H9 (cell line): ENCODE data around the gene WNT8A. TPM values are rescaled to one million over a fixed set of nuclear protein-coding genes. Genes with fewer than 3 reads are reported as not detected.

ENCODE experiments used
- DNase-seq: peaks from one replicate; pipeline ENCODE4 v3.0.0-alpha.2; 2017
- H2AFZ ChIP-seq: one replicate; pipeline ENCODE4 v1.6.1; 2013; ENCODE audit warnings: mild to moderate bottlenecking, low read length, control low read depth, moderate library complexity
- H2AK5ac ChIP-seq: 2 replicates; pipeline ENCODE4 v1.6.1; 2013; ENCODE audit warnings: low read length, control low read depth, mixed read lengths; ENCODE audit not compliant: insufficient read length
- H2BK120ac ChIP-seq: one replicate; pipeline ENCODE4 v1.6.1; 2013; ENCODE audit warnings: low read depth, mild to moderate bottlenecking, low read length, control low read depth, inconsistent platforms; ENCODE audit not compliant: poor library complexity, severe bottlenecking
- H2BK12ac ChIP-seq: 2 replicates; pipeline ENCODE4 v1.6.1; 2013; ENCODE audit warnings: low read length, control low read depth, mixed read lengths, low read depth; ENCODE audit not compliant: insufficient read length
- H2BK15ac ChIP-seq: 2 replicates; pipeline ENCODE4 v1.6.1; 2013; ENCODE audit warnings: low read depth, low read length, control low read depth
- H2BK20ac ChIP-seq: one replicate; pipeline ENCODE4 v1.6.1; 2013; ENCODE audit warnings: low read depth, mild to moderate bottlenecking, low read length, control low read depth, inconsistent platforms; ENCODE audit not compliant: poor library complexity, severe bottlenecking
- H2BK5ac ChIP-seq: 2 replicates; pipeline ENCODE4 v1.6.1; 2013; ENCODE audit warnings: low read length, control low read depth, mixed read lengths; ENCODE audit not compliant: insufficient read length
- H3K14ac ChIP-seq: 2 replicates; pipeline ENCODE4 v1.6.1; 2013; ENCODE audit warnings: low read length, control low read depth; ENCODE audit not compliant: insufficient read depth
- H3K18ac ChIP-seq: 2 replicates; pipeline ENCODE4 v1.6.1; 2013; ENCODE audit warnings: low read depth, mild to moderate bottlenecking, mixed read lengths, low read length, control low read depth; ENCODE audit not compliant: insufficient read length
- H3K23ac ChIP-seq: 2 replicates; pipeline ENCODE4 v1.6.1; 2013; ENCODE audit warnings: low read length, control low read depth, mixed read lengths, low read depth; ENCODE audit not compliant: insufficient read length
- H3K23me2 ChIP-seq: 2 replicates; pipeline ENCODE4 v1.6.1; 2013; ENCODE audit warnings: low read depth, mild to moderate bottlenecking, mixed read lengths, low read length, control low read depth; ENCODE audit not compliant: insufficient read length, poor library complexity, severe bottlenecking
- H3K27ac ChIP-seq: 2 replicates; pipeline ENCODE4 v1.5.1; 2013; ENCODE audit warnings: low read length, control low read depth, mixed read lengths, low read depth; ENCODE audit not compliant: insufficient read length
- H3K27me3 ChIP-seq: 2 replicates; pipeline ENCODE4 v1.6.1; 2013; ENCODE audit warnings: low read length, control low read depth, inconsistent platforms; ENCODE audit not compliant: insufficient read depth
- H3K4ac ChIP-seq: 2 replicates; pipeline ENCODE4 v1.6.1; 2013; ENCODE audit warnings: low read depth, mild to moderate bottlenecking, control low read depth, inconsistent platforms, low read length, moderate library complexity
- H3K4me1 ChIP-seq: 2 replicates; pipeline ENCODE4 v1.6.1; 2013; ENCODE audit warnings: low read length, control low read depth, inconsistent platforms; ENCODE audit not compliant: insufficient read depth
- H3K4me2 ChIP-seq: 2 replicates; pipeline ENCODE4 v1.6.1; 2013; ENCODE audit warnings: low read length, control low read depth, mixed read lengths; ENCODE audit not compliant: insufficient read length, insufficient read depth
- H3K56ac ChIP-seq: 2 replicates; pipeline ENCODE4 v1.6.1; 2013; ENCODE audit warnings: low read depth, mild to moderate bottlenecking, mixed read lengths, low read length, control low read depth; ENCODE audit not compliant: insufficient read length
- H3K79me1 ChIP-seq: 2 replicates; pipeline ENCODE4 v1.6.1; 2013; ENCODE audit warnings: low read depth, mild to moderate bottlenecking, moderate library complexity, low read length, control low read depth, inconsistent platforms; ENCODE audit not compliant: insufficient read depth, poor library complexity, severe bottlenecking
- H3K79me2 ChIP-seq: 2 replicates; pipeline ENCODE4 v1.6.1; 2013; ENCODE audit warnings: low read length, control low read depth, inconsistent platforms; ENCODE audit not compliant: insufficient read depth
- H3K9ac ChIP-seq: 2 replicates; pipeline ENCODE4 v1.6.1; 2013; ENCODE audit warnings: low read length, control low read depth, mixed read lengths; ENCODE audit not compliant: insufficient read length; ENCODE audit errors: extremely low read depth
- H3K9me3 ChIP-seq: one replicate; pipeline ENCODE4 v1.6.1; 2013; ENCODE audit warnings: low read depth, low read length, inconsistent platforms; ENCODE audit not compliant: control insufficient read depth
- H3T11ph ChIP-seq: one replicate; pipeline ENCODE4 v1.6.1; 2013; ENCODE audit warnings: mild to moderate bottlenecking, low read length, control low read depth, inconsistent platforms
- H4K20me1 ChIP-seq: one replicate; pipeline ENCODE4 v1.6.1; 2013; ENCODE audit not compliant: control insufficient read depth, insufficient read length, insufficient read depth
- H4K5ac ChIP-seq: 2 replicates; pipeline ENCODE4 v1.6.1; 2013; ENCODE audit warnings: low read depth, mild to moderate bottlenecking, mixed read lengths, low read length, control low read depth; ENCODE audit not compliant: insufficient read length
- H4K8ac ChIP-seq: replicated peaks from 2 replicates; pipeline ENCODE4 v1.6.1; 2013; ENCODE audit warnings: low read length, control low read depth, mixed read lengths, low read depth; ENCODE audit not compliant: insufficient read length
- H4K91ac ChIP-seq: 2 replicates; pipeline ENCODE4 v1.6.1; 2013; ENCODE audit warnings: low read depth, mild to moderate bottlenecking, moderate library complexity, mixed read lengths, low read length, control low read depth; ENCODE audit not compliant: insufficient read length
- H3K27ac Mint-ChIP-seq, 3 experiments: 2 replicates in 2 of 3; 3 replicates in 1 of 3; pipeline ENCODE4 v1.8.0; 2020 to 2021; ENCODE audit warnings: mixed read lengths in 3 of 3, mild to moderate bottlenecking in 1 of 3, moderate library complexity in 1 of 3
- H3K27me3 Mint-ChIP-seq: 2 replicates; pipeline ENCODE4 v1.8.0; 2021; ENCODE audit warnings: low read depth, mild to moderate bottlenecking, moderate library complexity, mixed read lengths
- H3K36me3 Mint-ChIP-seq, 3 experiments: 2 replicates in 2 of 3; 3 replicates in 1 of 3; pipeline ENCODE4 v1.8.0; 2020 to 2021; ENCODE audit warnings: low read depth in 3 of 3, mixed read lengths in 3 of 3; ENCODE audit not compliant: insufficient read depth in 1 of 3
- H3K4me1 Mint-ChIP-seq, 2 experiments: 2 replicates each; pipeline ENCODE4 v1.8.0; 2020; ENCODE audit warnings: mixed read lengths in 2 of 2
- H3K4me3 Mint-ChIP-seq, 2 experiments: 2 replicates in 1 of 2; 3 replicates in 1 of 2; pipeline ENCODE4 v1.8.0; 2020 to 2021; ENCODE audit warnings: mild to moderate bottlenecking in 2 of 2, mixed read lengths in 2 of 2, moderate library complexity in 1 of 2
- H3K9me3 Mint-ChIP-seq, 2 experiments: 2 replicates in 1 of 2; 3 replicates in 1 of 2; pipeline ENCODE4 v1.8.0; 2020; ENCODE audit warnings: mild to moderate bottlenecking in 2 of 2, mixed read lengths in 2 of 2, moderate library complexity in 1 of 2
- CTCF ChIP-seq: fragments of 200-600 bp; sonication (generic); conservative IDR thresholded peaks from 3 replicates; pipeline ENCODE4 v1.8.0; 2021; ENCODE audit warnings: antibody characterized with exemption, mild to moderate bottlenecking
- WGBS: extraction: QIAGEN DNeasy Blood & Tissue Kit; methylation state at CpG from one replicate; pipeline ENCODE4 v1.1.7; 2013; ENCODE audit warnings: missing lambda C conversion rate, low lambda C conversion rate, mixed read lengths; ENCODE audit not compliant: insufficient read length; ENCODE audit errors: extremely low coverage; 5-methylcytosine and 5-hydroxymethylcytosine counted together
- total RNA-seq: library from RNA; stranded (reverse); gene quantifications from 2 replicates; pipeline ENCODE4 v1.2.1, GENCODE V29; 2021

Gene WNT8A
- total RNA-seq, 1 experiment from 2014 or later, result 0.33 TPM

- Histone ChIP-seq H2BK15ac (no peak overlapping the region), H4K8ac (no peak overlapping the region), H3K14ac (no peak overlapping the region), H4K5ac (no peak overlapping the region), H2BK5ac (no peak overlapping the region), H3K23me2 (no peaks in the 10 kb centered on the region), H3T11ph (no peak overlapping the region), H3K4me2 (peak overlapping the region; percentile 46), H3K23ac (no peak overlapping the region), H3K4me1 (no peaks in the 10 kb centered on the region), H3K79me2 (no peaks in the 10 kb centered on the region), H3K27me3 (no peaks in the 10 kb centered on the region), H2AK5ac (no peak overlapping the region), H2AFZ (no peak overlapping the region), H3K27ac (no peak overlapping the region), H4K20me1 (no peaks in the 10 kb centered on the region), H3K9ac (no peak overlapping the region), H3K18ac (no peak overlapping the region), H3K9me3 (no peaks in the 10 kb centered on the region), H2BK20ac (no peak overlapping the region), H2BK12ac (no peak overlapping the region), H4K91ac (no peak overlapping the region), H2BK120ac (no peak overlapping the region), H3K56ac (no peak overlapping the region), H3K79me1 (no peaks in the 10 kb centered on the region), H3K4ac (no peak overlapping the region)
- no peaks in the 10 kb centered on the region for H3K36me3 Mint-ChIP-seq
- peaks cover 4% of the 10 kb centered on the region; the same call in 1 of the 2 replicates for H3K27me3 Mint-ChIP-seq
- DNase-seq, result peak; percentile 51
- H3K4me1 Mint-ChIP-seq, result peaks cover 6 to 14% of the 10 kb centered on the region in 2 experiments; a peak in 3 of 4 replicates
- no CpG with 5 or more reads among the region's 13 CpGs for WGBS
- H3K4me3 Mint-ChIP-seq, result peak overlapping the region; percentile 56 to 72
- peak overlapping the region in 1 of 3 experiments; percentile 77; a peak in 1 of 7 replicates for H3K27ac Mint-ChIP-seq
- TF ChIP-seq CTCF, result no peak
- H3K9me3 Mint-ChIP-seq, result no peaks in the 10 kb centered on the region
Measured at GRCh38 chr5:138054847-138055558, 28.8 kb upstream of the WNT8A start.
